A549 treated with DMSO at 1 μM for 4 hours (cell line): Measurements from ENCODE around the gene TGM2. TPM values are rescaled to one million over a fixed set of nuclear protein-coding genes. Genes with fewer than 3 reads are reported as not detected.

Source experiments
- total RNA-seq: library from RNA; stranded (reverse); fragments of 200-300 nt; extraction: Qiagen RNA extraction; gene quantifications from 5 replicates; pipeline ENCODE4 v1.2.3, GENCODE V29; 2022; ENCODE audit warnings: low read depth

The TGM2 gene
- 354 to 502 TPM (median 461 TPM) in 5 replicates for total RNA-seq

DNA sequence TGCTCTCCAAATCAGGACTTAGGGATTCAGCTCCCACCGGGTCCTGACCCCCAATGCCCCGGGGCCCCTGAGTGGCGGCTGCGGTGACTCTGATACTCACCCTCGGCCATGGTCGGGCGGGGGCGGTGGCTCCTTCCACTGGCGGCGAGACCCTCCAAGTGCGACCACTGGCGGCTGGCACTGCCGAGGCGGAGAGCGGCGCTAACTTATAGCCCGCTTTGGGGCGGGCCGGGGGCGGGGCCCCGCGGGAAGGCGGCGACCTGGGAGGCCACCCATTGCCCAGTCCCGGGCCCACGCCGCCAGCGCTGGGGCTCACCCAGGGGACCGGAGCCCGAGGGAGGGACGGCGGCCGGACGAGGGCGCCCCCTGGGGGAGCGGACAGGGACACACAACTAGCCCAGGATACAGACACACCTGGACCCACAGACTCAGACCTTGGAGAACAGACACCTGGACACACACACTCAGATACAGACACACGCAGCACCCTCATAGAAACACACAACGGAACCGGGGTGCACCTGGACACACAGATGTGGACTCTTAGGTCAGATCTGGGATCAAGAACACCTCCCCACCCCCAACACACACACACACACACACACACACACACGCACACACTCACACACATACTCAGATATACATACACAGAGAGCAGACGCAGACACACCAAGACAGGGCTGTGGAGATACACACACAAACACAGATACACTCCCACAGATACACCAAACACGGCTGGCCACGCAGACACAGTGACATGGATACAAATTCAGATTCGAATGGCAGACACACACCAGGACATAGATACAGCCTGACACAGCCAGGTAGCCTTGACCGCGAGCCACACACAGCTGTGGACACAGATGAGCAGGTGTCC is at the start of gene TGM2:
Gene TGM2 (minus strand): TSS at position 182 of the 877 bp plus-strand sequence. CDS start 72 bp downstream, at position 110.

Other genes starting within 250 kb of the TGM2 start
- 17.2 to 24.3 TPM (median 23.3 TPM) in 5 replicates for gene TTI1, start 131.8 kb downstream of the TGM2 start, total RNA-seq
- gene RPRD1B, start 131.5 kb downstream of the TGM2 start, total RNA-seq, result 23.8 to 32.4 TPM (median 29.2 TPM) in 5 replicates
- gene KIAA1755, start 95.5 kb upstream of the TGM2 start, total RNA-seq, result 0.12 to 0.29 TPM (median 0.15 TPM) in 5 replicates
- not detected in 5 replicates for gene BPI, start 138.9 kb upstream of the TGM2 start, total RNA-seq
- 0.79 to 1.5 TPM (median 1.3 TPM) in 5 replicates for gene LBP, start 181.2 kb upstream of the TGM2 start, total RNA-seq